Heart left ventricle (tissue), 13 donors: ENCODE results near the gene PITHD1.

ENCODE experiments used
- POLR2A ChIP-seq, 2 donors: fragments of 450-650 bp; IDR thresholded peaks; one replicate each; pipeline ENCODE4 v1.6.1; 2017; ENCODE audit warnings: antibody characterized with exemption in 2 of 2, mild to moderate bottlenecking in 2 of 2, moderate library complexity in 2 of 2
- TF ChIP-seq, protein P1 (sequence below), 12 donors: fragments of 200-600 bp; sonication (generic) in 4 of 12; IDR thresholded peaks; one replicate each; pipeline versions ENCODE4 v1.5.0 to v1.8.0; 2018 to 2022; ENCODE audit warnings: antibody characterized with exemption in 12 of 12, mild to moderate bottlenecking in 5 of 12
- donor health status: ischemic (EF 13 %, LVEDD 7.1; RV severe dilation, severe dysfunction).
- donor health status: DM: no; HTN: yes; CAD: no.
- donor health status: DM: no; HTN: no; CAD: no.
- donor health status: ischemic (EF 25% LVEDD 6.9; RV normal size, moderate dysfunction).
- donor health status: ischemic (EF 25% LVEDD 5.7; RV mildly dilated, moderate dysfunction).
- donor health status: ischemic (EF 35%, LVEDD 5.7; RV mildly dilated, moderate dysfunction).
- donor health status: nonischemic (EF 11% LVEDD 7.7; RV severe dilation, severe dysfunction).
- donor health status: DM: yes; HTN: yes; CAD: no.
- donor health status: PGD.
- donor health status: ischemic (EF 29% LVEDD 5.4; RV normal size, mild dysfunction).
- donor health status: nonischemic (EF 23%, LVEDD 6.1; RV moderate dilation, normal function).

DNA sequence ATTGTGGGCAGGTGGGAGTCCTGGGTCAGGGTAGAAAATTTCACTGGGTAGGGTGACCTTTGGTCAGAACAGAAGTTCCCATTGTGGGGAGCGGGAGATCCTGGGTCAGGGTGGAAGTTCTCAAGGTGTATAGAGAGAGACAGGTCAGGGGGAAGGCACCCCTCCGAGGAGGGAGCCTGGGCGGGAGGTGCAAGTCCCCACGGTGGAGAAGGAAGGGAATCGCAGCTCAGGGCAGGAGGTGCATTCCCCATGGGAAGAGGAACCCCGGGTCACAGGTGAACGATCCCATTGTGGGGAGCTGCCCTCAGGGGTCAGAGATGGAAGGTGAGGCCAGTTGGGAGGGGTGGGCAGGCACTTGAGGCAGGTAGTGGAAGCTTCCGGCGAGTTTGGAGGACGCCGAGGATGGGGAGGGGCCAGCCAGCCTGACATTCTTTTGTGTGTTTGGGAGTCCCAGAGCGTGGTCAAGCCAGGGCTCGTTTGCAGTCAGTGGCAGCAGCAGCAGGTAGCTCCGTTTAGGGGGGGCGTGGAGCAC lies 13.4 kb downstream of the PITHD1 start:
- TF ChIP-seq POLR2A (IDR thresholded peaks at IDR 0.05), result no peak
- TF ChIP-seq, protein P1, sequence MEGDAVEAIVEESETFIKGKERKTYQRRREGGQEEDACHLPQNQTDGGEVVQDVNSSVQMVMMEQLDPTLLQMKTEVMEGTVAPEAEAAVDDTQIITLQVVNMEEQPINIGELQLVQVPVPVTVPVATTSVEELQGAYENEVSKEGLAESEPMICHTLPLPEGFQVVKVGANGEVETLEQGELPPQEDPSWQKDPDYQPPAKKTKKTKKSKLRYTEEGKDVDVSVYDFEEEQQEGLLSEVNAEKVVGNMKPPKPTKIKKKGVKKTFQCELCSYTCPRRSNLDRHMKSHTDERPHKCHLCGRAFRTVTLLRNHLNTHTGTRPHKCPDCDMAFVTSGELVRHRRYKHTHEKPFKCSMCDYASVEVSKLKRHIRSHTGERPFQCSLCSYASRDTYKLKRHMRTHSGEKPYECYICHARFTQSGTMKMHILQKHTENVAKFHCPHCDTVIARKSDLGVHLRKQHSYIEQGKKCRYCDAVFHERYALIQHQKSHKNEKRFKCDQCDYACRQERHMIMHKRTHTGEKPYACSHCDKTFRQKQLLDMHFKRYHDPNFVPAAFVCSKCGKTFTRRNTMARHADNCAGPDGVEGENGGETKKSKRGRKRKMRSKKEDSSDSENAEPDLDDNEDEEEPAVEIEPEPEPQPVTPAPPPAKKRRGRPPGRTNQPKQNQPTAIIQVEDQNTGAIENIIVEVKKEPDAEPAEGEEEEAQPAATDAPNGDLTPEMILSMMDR (IDR thresholded peaks at IDR 0.05), result no peak
